Testis (tissue), 2 donors: ENCODE data around the gene MDP1.

Experiments
- POLR2A ChIP-seq: fragments of 450-650 bp; IDR thresholded peaks from one replicate; pipeline ENCODE4 v1.6.1; 2017; ENCODE audit warnings: antibody characterized with exemption, mild to moderate bottlenecking, moderate library complexity
- TF ChIP-seq, protein P1 (sequence below), 3 experiments: fragments of 450-650 bp in 2 of 3; fragments of 200-600 bp in 1 of 3; sonication (generic) in 1 of 3; IDR thresholded peaks; one replicate each; pipeline ENCODE4 v1.5.1; 2016 to 2019; ENCODE audit warnings: antibody characterized with exemption in 3 of 3, mild to moderate bottlenecking in 2 of 3, moderate library complexity in 1 of 3

DNA sequence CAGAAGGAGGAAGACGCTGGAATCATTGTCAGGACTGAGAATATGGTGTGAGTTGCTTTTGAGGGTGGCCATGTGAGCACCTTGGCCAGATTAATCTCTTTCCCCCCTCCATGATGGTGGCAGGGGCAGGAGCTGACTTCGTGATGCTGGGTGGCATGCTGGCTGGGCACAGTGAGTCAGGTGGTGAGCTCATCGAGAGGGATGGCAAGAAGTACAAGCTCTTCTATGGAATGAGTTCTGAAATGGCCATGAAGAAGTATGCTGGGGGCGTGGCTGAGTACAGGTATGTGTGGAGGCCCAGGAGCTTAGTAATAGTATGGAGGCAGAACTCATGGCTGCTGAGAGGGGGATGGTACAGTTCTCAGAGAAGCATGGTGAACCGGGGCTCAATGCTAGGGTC, 22.3 kb upstream of the MDP1 start:
- TF ChIP-seq, protein P1, sequence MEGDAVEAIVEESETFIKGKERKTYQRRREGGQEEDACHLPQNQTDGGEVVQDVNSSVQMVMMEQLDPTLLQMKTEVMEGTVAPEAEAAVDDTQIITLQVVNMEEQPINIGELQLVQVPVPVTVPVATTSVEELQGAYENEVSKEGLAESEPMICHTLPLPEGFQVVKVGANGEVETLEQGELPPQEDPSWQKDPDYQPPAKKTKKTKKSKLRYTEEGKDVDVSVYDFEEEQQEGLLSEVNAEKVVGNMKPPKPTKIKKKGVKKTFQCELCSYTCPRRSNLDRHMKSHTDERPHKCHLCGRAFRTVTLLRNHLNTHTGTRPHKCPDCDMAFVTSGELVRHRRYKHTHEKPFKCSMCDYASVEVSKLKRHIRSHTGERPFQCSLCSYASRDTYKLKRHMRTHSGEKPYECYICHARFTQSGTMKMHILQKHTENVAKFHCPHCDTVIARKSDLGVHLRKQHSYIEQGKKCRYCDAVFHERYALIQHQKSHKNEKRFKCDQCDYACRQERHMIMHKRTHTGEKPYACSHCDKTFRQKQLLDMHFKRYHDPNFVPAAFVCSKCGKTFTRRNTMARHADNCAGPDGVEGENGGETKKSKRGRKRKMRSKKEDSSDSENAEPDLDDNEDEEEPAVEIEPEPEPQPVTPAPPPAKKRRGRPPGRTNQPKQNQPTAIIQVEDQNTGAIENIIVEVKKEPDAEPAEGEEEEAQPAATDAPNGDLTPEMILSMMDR (IDR thresholded peaks at IDR 0.05): no peak
- no peak for TF ChIP-seq POLR2A
